HuH-7 (cell line): Measurements from ENCODE around the gene ZNF175.
"Not testable (repeated sequence)": the region's sequence is repeated elsewhere in the genome, so short reads cannot be mapped to it uniquely, and the experiment has no call there.

ENCODE experiments used
- DNase-seq: peaks from one replicate; pipeline ENCODE4 v3.0.0; 2011; ENCODE audit warnings: low spot score

The ZNF175 gene

DNA sequence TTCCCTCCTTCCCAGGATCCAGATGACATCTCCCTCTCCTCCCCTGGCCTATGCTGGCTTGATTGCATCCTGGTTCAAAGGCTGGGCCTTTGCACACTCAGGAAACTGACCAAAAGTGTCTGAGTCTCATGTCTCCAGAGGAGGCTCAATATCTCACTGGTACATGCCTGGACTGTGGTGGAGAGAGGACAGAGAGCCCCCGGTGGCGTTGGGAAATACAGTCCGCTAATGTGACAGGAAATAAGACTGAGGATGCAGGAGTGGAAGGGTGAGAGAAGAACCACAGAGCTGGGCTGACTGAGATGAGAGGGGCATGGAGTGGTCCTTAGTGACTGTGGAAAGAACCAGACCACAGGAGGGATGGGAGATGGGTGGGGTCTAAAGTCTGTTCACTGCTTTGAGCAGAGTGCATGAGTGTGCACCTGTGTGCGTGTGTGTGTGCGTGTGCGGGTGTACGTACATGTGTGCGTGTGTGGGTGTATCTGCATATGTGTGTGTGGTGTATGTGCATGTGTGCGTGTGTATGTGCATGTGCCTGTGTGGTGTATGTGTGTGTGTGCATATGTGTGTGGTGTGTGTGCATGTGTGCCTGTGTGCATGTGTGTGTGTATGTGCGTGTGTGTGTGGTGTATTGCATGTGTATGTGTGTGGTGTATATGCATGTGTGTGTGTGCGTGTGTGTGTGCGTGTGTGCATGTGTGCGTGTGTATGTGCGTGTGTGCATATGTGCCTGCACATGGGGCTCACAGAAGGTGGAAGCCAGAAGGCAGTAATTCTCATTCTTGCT, 57.3 kb downstream of the ZNF175 start:
- no peak for DNase-seq

DNA sequence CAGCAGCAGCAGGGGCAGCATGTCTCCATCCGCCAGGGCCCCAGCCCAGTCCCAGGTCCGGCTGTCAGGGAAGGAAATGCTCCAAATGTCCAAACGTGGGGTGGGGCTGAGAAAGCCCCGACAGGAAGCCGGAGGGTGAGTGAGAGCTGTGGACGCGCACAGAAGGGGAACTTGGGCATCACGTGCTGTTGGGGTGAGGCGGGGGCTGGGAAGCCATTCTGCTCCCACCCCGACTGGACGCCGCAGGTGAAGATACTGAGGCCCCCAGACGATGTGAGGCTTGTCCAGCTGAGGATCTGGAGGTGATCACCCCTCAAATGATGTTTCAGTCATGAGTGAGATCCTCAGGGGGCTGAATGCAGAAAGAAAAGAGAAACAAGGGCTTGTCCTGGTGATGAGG, 59.2 kb downstream of the ZNF175 start, which contains the start of gene SIGLEC5:
SIGLEC5 (minus strand) TSS at position 87 of the 400 bp plus-strand sequence; CDS start at position 21, 66 bp downstream.
- not testable (repeated sequence) for DNase-seq

DNA sequence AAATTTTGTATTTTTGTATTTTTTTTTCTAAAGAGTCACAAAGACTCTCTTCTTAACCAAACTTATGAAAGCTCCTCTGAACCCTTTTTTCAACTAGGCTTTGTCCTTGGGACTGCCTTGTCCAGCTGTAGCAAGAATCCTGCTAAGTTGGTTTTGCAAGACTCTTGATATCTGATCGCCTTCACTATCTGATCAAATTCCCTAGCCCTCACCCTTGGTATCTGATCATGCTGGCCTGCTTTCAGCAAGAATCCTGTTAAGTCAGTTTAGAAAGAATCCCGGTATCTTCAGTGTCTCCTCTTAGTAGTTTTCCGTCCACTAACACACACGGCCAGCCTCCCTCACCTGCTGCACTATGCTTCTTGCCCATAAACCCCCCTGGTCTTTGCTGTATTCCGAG, 61.0 kb downstream of the ZNF175 start:
- no peak for DNase-seq

DNA sequence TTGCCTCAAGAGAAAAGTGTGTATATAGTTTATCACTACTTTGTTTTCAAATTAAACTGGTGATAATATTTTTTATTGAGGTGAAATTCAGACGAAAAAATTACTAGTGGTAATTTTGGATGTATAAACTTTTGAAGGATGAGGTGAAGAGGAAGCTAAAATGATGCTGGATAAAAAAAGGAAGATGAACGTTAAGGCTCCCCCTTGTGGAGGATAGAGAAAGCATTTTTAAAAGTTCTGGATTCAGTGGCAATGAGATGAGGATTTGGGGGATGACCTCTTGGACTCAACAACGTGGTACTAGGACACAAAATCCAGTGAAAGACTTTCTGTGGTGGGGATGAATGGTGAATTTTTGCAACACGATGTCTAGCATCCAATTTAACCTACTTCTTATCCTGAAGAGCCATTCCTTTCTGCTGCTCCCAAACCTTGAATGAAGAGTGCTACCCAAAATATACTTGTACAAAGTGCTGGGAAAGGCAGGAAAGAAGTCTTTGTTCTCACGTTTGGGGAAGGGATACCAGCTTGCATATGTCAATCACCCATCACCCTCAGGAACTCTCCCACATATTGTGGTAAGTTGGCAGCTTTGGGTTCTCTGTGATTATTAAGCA, 66.4 kb downstream of the ZNF175 start:
- no peak for DNase-seq

DNA sequence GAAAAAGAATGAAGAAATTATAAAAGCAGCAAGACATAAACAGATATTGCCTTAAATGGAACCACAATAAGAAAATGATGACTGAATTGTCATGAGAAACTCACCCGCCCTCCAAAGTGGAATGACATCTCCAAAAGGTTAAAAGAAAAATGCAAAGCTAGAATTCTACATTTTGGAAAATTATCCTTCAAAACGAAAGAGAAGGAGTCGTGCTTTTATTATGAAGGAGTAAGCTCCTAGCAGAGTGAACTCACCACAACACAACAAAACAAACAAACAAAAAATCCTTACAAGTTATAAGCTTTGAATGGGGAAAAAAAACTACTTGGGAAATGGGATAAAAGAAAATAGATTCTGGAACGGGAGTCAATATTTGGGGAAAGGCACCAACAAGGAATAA, 68.8 kb downstream of the ZNF175 start:
- DNase-seq = no peak

DNA sequence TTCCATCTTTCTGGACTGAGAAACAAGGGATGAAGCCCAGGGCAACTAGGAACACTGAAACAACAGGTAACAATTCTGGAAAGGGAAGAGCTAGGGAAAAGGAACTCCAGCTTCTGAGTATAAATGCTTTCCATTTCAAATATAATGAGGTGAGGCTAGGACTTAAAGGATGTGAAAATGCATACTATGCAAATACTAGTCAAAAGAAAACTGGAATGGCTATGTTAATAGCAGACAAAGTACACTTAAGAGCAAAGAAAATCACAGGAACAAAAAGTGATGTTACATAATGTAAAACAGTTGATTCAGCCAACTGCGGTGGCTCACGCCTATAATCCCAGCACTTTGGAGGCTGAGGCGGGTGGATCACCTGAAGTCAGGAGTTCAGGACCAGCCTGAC, 69.3 kb downstream of the ZNF175 start:
- no peak for DNase-seq

DNA sequence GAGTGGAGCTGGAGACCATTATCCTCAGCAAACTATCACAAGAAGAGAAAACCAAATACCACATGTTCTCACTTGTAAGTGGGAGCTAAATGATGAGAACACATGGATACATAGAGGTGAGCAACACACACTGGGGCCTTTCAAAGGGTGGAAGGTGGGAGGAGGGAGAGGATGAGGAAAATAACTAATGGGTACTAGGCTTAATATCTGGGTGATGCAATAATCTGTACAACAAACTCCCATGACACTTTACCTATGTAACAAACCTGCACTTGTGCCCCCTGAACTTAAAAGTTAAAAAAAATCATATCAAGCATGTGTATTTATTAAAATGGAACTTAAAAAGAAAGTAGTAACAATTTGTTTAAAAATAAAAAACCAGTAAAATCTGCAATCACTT, 70.6 kb downstream of the ZNF175 start:
- no peak for DNase-seq
